GM06990 (cell line): ENCODE results near the gene SMIM30.

Source experiments
- DNase-seq: peaks from one replicate; pipeline ENCODE4 v3.0.0-alpha.2; 2011; ENCODE audit not compliant: insufficient read length; ENCODE audit errors: extremely low read depth
- H3K27me3 ChIP-seq: replicated peaks from 2 replicates; pipeline ENCODE4 v1.6.0; 2011; ENCODE audit warnings: low read length; ENCODE audit not compliant: control insufficient read depth, insufficient read depth
- H3K36me3 ChIP-seq: 2 replicates; pipeline ENCODE4 v1.5.1; 2011; ENCODE audit warnings: low read length; ENCODE audit not compliant: control insufficient read depth, insufficient read depth
- H3K4me3 ChIP-seq: replicated peaks from 2 replicates; pipeline ENCODE4 v1.5.1; 2011; ENCODE audit warnings: low read depth, mild to moderate bottlenecking, control low read depth, low read length
- TF ChIP-seq, protein P1 (sequence below): IDR thresholded peaks from 2 replicates; pipeline ENCODE4 v1.5.1; 2011; ENCODE audit warnings: low read length, control low read depth, mild to moderate bottlenecking, inconsistent platforms; ENCODE audit not compliant: insufficient read depth, poor library complexity, severe bottlenecking

The SMIM30 gene

DNA sequence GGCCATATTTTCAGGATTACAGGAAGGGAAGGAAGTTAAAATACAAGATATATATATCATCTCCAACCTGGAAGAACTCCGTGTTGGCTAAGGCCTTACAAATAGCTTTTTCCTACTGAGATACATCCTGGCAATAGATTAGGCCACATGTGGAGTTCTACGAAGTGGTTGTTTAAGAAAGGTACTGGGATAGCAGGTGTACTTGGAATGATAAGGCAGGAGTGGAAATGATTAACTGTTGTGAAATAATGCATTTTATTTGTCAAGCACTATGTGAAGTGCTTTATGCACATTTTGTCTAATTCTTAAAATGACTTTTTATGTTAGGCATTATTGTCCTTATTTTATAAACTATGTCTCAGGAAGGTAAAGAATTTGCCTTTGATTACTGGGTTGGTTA, 18.9 kb upstream of the SMIM30 start:
- TF ChIP-seq, protein P1, sequence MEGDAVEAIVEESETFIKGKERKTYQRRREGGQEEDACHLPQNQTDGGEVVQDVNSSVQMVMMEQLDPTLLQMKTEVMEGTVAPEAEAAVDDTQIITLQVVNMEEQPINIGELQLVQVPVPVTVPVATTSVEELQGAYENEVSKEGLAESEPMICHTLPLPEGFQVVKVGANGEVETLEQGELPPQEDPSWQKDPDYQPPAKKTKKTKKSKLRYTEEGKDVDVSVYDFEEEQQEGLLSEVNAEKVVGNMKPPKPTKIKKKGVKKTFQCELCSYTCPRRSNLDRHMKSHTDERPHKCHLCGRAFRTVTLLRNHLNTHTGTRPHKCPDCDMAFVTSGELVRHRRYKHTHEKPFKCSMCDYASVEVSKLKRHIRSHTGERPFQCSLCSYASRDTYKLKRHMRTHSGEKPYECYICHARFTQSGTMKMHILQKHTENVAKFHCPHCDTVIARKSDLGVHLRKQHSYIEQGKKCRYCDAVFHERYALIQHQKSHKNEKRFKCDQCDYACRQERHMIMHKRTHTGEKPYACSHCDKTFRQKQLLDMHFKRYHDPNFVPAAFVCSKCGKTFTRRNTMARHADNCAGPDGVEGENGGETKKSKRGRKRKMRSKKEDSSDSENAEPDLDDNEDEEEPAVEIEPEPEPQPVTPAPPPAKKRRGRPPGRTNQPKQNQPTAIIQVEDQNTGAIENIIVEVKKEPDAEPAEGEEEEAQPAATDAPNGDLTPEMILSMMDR = no peak
- Histone ChIP-seq H3K27me3 (no peaks in the 10 kb centered on the region), H3K4me3 (no peak overlapping the region), H3K36me3 (no peaks in the 10 kb centered on the region)
- no peak for DNase-seq

DNA sequence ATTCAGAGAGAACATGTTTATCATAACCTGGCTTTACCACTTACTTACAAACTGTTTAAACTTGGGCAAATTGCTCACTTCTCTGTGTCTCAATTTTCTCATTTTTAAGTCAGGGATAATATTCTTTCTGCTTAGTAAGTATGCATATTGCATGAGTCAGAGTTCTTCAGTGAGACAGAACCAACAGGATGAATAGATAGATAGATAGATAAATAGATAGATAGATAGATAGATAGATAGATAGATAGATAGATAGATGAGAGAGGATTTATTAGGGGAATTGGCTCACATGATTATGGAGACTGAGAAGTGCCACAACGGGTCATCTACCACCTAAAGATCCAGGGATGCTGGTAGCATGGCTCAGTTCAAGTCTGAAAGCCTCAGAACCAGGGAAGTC, 15.7 kb upstream of the SMIM30 start:
- no peaks in the 10 kb centered on the region for H3K27me3 ChIP-seq
- no peak overlapping the region for H3K4me3 ChIP-seq
- DNase-seq = no peak
- H3K36me3 ChIP-seq = no peaks in the 10 kb centered on the region
- TF ChIP-seq, protein P1 = no peak

DNA sequence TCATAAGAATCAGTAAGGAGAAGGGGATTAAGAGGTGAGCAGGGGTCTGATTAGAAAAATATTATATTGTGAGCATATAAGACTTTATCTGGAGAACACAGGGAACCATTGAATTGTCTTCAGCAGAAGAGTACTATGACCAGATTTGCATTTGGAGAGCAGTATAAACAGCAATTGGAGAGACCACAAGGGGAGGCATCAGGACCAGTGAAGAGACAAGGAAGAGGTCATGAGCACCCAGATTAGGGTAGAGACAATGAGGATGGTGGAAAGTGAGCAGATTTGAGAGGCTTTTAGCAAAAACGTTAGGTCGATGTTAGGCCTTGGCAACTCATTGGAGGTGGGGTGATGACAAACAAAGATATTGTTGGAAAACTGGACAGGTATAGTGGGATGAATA, 13.0 kb upstream of the SMIM30 start:
- no peak overlapping the region for H3K4me3 ChIP-seq
- no peaks in the 10 kb centered on the region for H3K36me3 ChIP-seq
- no peaks in the 10 kb centered on the region for H3K27me3 ChIP-seq
- no peak for DNase-seq
- TF ChIP-seq, protein P1 = no peak

DNA sequence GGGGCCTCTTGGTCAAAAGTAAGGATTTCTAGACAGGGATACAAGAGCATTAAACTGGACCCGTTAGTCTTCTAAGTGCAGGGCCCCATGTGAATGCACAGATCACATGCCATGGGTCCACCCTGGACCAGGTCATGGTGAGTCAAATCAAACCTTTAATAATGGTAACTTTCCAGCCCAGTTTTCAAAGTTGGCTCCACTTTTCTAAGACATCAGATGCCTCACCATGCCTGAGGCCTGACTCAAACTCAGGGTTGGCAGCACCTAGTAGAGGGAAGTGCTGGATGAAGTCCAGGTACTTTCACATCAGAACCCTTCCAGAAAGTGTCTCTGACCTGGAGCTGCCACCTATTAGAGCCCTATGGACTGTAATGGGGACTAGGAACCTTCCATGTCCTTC, 9.7 kb upstream of the SMIM30 start:
- DNase-seq = no peak
- Histone ChIP-seq H3K4me3 (no peak overlapping the region), H3K36me3 (no peaks in the 10 kb centered on the region), H3K27me3 (no peaks in the 10 kb centered on the region)
- TF ChIP-seq, protein P1 = no peak

DNA sequence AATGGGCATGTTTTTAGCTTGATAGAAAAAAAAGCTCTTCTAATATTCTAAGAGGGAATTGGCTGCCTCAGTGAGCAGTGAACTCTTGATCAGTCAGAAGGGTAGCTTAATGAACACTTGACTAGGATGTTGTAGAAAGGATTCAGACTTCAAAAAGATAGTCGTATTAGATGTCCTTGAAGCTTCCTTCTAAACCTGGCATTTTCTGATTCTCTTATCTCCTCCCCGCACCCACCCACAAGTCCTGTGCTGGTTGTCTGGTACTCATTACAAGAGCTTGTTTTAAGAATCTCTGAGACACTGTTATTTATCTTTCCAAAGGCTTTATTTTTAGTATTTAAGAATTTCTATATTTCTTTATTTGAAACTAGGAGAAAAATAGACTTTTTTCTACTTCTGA, 7.4 kb upstream of the SMIM30 start:
- DNase-seq = no peak
- H3K36me3 ChIP-seq = no peaks in the 10 kb centered on the region

DNA sequence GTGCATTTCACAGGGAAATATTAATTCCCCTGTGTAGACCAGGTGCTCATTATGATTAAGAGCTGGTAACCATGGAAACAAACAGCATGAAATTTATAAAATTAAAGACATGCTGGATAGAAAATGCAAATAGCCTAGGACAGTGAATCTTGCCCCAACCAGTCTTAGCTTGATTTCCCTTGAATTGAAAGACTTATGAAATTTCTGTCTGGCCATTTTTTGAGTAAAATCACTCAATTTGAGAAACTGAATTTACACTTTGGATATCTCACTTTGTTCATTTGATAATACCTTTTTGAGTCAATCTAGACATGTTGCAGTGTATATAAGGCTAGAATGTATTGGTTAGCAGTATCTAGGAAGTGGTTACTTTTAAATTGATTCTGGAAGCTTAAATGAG, 4.4 kb upstream of the SMIM30 start:
- no peaks in the 10 kb centered on the region for H3K27me3 ChIP-seq
- TF ChIP-seq, protein P1 = no peak
- H3K36me3 ChIP-seq = no peaks in the 10 kb centered on the region
- no peak overlapping the region for H3K4me3 ChIP-seq
- no peak for DNase-seq

More for the DNA sequence above, 7.4 kb upstream of the SMIM30 start:
- TF ChIP-seq, protein P1 = no peak
- Histone ChIP-seq H3K4me3 (no peak overlapping the region), H3K27me3 (no peaks in the 10 kb centered on the region)
